Measurements from ENCODE around the gene INSL3.
A peak's percentile ranks its signal among the peaks of the same experiment; 100 is the strongest.
"Not testable (repeated sequence)": the region's sequence is repeated elsewhere in the genome, so short reads cannot be mapped to it uniquely, and the experiment has no call there.

Gene INSL3

DNA sequence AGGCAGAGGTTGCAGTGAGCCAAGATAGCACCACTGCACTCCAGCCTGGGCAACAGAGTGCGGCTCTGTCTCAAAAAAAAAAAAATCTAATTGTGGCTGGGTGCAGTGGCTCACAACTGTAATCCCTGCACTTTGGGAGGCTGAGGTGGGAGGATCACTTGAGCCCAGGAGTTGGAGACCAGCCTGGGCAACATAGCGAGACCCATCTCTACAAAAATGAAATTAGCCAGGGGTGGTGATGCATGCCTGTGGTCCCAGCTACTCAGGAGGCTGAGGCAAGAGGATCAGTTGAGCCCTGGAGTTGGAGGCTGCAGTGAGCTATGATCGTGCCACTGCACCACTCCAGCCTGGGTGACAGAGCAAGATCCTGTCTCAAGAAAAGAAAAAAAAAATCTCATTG lies 22.7 kb downstream of the INSL3 start:
- H3K9me3 ChIP-seq (ENCODE audit: control insufficient read depth in 5 of 5, low read length in 5 of 5); H3K27ac ChIP-seq (ENCODE audit: low read depth, low read length); H3K4me3 ChIP-seq (ENCODE audit: low read depth in 1 of 5, low read length in 5 of 5); H3K9ac ChIP-seq (ENCODE audit: low read length in 5 of 5); H3K4me1 ChIP-seq (ENCODE audit: control insufficient read depth in 5 of 5, insufficient read depth in 5 of 5, low read length in 5 of 5); H3K36me3 ChIP-seq (ENCODE audit: control insufficient read depth in 5 of 5, insufficient read depth in 5 of 5, low read length in 5 of 5): not testable (repeated sequence)
- peaks cover 20 to 39% (median 36%) of the 10 kb centered on the region in 5 donors for H3K27me3 ChIP-seq (ENCODE audit: control insufficient read depth in 5 of 5, insufficient read depth in 4 of 5, low read length in 5 of 5)

GRCh38 chr19:17797424-17798201 lies 23.7 kb downstream of the INSL3 start:
- Histone ChIP-seq H3K27ac (ENCODE audit: low read depth, low read length) (no peak overlapping the region), H3K4me1 (ENCODE audit: control insufficient read depth in 5 of 5, insufficient read depth in 5 of 5, low read length in 5 of 5) (peaks cover 0 to 8% (median 3%) of the 10 kb centered on the region in 5 donors), H3K9me3 (ENCODE audit: control insufficient read depth in 5 of 5, low read length in 5 of 5) (no peaks in the 10 kb centered on the region), H3K27me3 (ENCODE audit: control insufficient read depth in 5 of 5, insufficient read depth in 4 of 5, low read length in 5 of 5) (peaks cover 21 to 43% (median 40%) of the 10 kb centered on the region in 5 donors), H3K36me3 (ENCODE audit: control insufficient read depth in 5 of 5, insufficient read depth in 5 of 5, low read length in 5 of 5) (no peaks in the 10 kb centered on the region), H3K9ac (ENCODE audit: low read length in 5 of 5) (no peak overlapping the region), H3K4me3 (ENCODE audit: low read depth in 1 of 5, low read length in 5 of 5) (no peak overlapping the region)

DNA sequence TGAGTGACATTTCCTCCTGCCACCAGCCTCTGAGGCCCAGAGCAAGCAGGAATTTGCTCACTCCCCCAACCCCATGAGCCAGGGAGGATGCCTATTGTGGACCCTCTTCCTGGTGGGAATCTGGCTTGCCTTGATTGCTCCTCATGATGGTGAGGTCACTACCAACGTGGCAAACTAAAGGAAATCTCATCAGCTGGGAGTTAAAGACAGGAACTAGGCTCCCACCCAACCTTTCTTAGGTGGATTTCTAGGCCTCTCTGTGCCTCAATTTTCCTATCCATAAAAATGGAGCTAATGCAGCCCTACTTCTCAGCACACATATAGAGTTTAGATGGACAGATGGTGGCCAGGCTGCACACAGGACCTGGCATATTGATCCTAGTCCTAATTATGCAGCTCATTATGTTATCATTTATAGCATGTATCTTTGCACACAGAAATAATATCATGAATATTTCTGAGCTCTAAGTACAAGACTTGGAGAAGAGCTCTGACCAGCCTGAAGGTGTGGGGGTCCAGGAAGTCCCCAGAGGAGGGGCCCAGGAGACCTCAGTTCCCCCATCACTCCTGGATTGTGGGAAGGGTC lies 24.4 kb downstream of the INSL3 start:
- Histone ChIP-seq H3K9ac (ENCODE audit: low read length in 5 of 5) (no peak overlapping the region), H3K36me3 (ENCODE audit: control insufficient read depth in 5 of 5, insufficient read depth in 5 of 5, low read length in 5 of 5) (no peaks in the 10 kb centered on the region), H3K27ac (ENCODE audit: low read depth, low read length) (no peak overlapping the region), H3K4me3 (ENCODE audit: low read depth in 1 of 5, low read length in 5 of 5) (no peak overlapping the region), H3K4me1 (ENCODE audit: control insufficient read depth in 5 of 5, insufficient read depth in 5 of 5, low read length in 5 of 5) (peaks cover 0 to 8% (median 3%) of the 10 kb centered on the region in 5 donors), H3K27me3 (ENCODE audit: control insufficient read depth in 5 of 5, insufficient read depth in 4 of 5, low read length in 5 of 5) (peaks cover 21 to 40% (median 37%) of the 10 kb centered on the region in 5 donors), H3K9me3 (ENCODE audit: control insufficient read depth in 5 of 5, low read length in 5 of 5) (no peaks in the 10 kb centered on the region)

- Histone ChIP-seq H3K9ac (ENCODE audit: low read length in 5 of 5) (peak overlapping the region in 1 of 5 donors; percentile 8), H3K36me3 (ENCODE audit: control insufficient read depth in 5 of 5, insufficient read depth in 5 of 5, low read length in 5 of 5) (no peaks in the 10 kb centered on the region), H3K4me3 (ENCODE audit: low read depth in 1 of 5, low read length in 5 of 5) (no peak overlapping the region), H3K27me3 (ENCODE audit: control insufficient read depth in 5 of 5, insufficient read depth in 4 of 5, low read length in 5 of 5) (peaks cover 21 to 40% (median 37%) of the 10 kb centered on the region in 5 donors), H3K9me3 (ENCODE audit: control insufficient read depth in 5 of 5, low read length in 5 of 5) (no peaks in the 10 kb centered on the region), H3K27ac (ENCODE audit: low read depth, low read length) (no peak overlapping the region), H3K4me1 (ENCODE audit: control insufficient read depth in 5 of 5, insufficient read depth in 5 of 5, low read length in 5 of 5) (peaks cover 0 to 8% (median 3%) of the 10 kb centered on the region in 5 donors)
Observed at GRCh38 chr19:17796013-17796837, 25.1 kb downstream of the INSL3 start.

DNA sequence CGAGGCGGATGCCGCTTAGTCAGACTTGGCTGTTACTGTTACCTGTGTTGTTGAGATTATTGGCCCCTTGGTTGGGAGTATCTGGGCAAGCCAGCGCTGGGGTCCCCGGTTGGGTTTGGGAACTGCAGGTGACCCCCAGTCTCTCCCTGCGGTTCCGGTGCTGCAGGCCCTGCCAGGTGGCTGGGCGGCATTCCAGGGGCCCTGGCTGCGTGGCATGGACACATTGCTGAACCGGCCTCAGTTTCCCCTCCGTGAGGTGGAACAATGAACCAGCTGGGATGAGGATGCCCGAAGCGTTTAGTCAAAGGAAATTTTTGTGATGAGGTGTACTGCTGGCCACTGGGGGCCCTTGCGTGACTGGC lies 25.8 kb downstream of the INSL3 start:
- Histone ChIP-seq H3K27ac (ENCODE audit: low read depth, low read length) (no peak overlapping the region), H3K9ac (ENCODE audit: low read length in 5 of 5) (no peak overlapping the region), H3K36me3 (ENCODE audit: control insufficient read depth in 5 of 5, insufficient read depth in 5 of 5, low read length in 5 of 5) (no peaks in the 10 kb centered on the region), H3K9me3 (ENCODE audit: control insufficient read depth in 5 of 5, low read length in 5 of 5) (no peaks in the 10 kb centered on the region), H3K4me1 (ENCODE audit: control insufficient read depth in 5 of 5, insufficient read depth in 5 of 5, low read length in 5 of 5) (peaks cover 0 to 8% (median 3%) of the 10 kb centered on the region in 5 donors), H3K4me3 (ENCODE audit: low read depth in 1 of 5, low read length in 5 of 5) (no peak overlapping the region), H3K27me3 (ENCODE audit: control insufficient read depth in 5 of 5, insufficient read depth in 4 of 5, low read length in 5 of 5) (peaks cover 21 to 40% (median 37%) of the 10 kb centered on the region in 5 donors)

DNA sequence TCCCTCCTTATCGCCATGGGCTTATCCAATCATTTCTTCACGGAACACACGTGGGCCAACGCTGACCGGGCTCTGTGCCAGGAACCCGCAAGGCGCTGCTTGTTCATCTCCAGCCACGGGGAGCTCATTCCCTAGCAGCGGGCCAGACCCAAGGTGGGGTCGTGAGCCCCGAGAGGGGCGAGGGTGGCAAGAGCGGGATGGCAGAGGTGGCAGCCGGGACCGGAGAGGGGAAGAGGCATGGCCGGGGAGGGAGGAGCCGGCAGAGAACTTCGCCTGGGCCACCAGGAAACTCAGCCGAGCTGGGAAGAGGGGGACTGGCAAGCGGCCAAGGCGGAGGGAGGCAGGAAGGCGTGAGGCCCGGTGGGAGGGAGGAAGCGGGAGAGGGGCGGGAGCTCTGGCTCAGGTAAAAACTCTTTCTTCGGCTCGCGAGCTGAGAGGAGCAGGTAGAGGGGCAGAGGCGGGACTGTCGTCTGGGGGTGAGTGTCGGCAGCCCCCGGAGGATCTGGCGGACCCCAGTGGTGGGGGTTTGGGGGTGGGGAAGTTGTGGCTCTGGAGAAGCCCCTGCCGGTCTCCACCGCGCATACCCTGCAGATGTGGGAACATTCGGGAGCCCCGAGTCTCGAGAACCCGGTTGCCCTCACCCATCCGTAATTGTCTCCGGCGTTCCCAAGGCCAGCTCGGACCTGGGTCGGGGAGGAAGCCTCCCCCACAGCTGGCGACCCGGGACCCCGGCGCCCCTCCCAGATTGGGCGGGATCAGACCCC lies 26.4 kb downstream of the INSL3 start, which contains the start of gene B3GNT3:
Gene B3GNT3, plus strand, starts transcription at position 408 of the 764 bp plus-strand sequence. CDS start 12,670 bp downstream, outside the sequence.
- Histone ChIP-seq H3K4me1 (ENCODE audit: control insufficient read depth in 5 of 5, insufficient read depth in 5 of 5, low read length in 5 of 5) (peaks cover 0 to 8% (median 3%) of the 10 kb centered on the region in 5 donors), H3K36me3 (ENCODE audit: control insufficient read depth in 5 of 5, insufficient read depth in 5 of 5, low read length in 5 of 5) (no peaks in the 10 kb centered on the region), H3K9ac (ENCODE audit: low read length in 5 of 5) (peak within 1 kb of the TSS in 1 of 5 donors; percentile 28), H3K9me3 (ENCODE audit: control insufficient read depth in 5 of 5, low read length in 5 of 5) (no peaks in the 10 kb centered on the region), H3K4me3 (ENCODE audit: low read depth in 1 of 5, low read length in 5 of 5) (peak within 1 kb of the TSS in 1 of 5 donors; percentile 19), H3K27me3 (ENCODE audit: control insufficient read depth in 5 of 5, insufficient read depth in 4 of 5, low read length in 5 of 5) (peaks cover 21 to 40% (median 37%) of the 10 kb centered on the region in 5 donors), H3K27ac (ENCODE audit: low read depth, low read length) (no peak within 1 kb of the TSS)

DNA sequence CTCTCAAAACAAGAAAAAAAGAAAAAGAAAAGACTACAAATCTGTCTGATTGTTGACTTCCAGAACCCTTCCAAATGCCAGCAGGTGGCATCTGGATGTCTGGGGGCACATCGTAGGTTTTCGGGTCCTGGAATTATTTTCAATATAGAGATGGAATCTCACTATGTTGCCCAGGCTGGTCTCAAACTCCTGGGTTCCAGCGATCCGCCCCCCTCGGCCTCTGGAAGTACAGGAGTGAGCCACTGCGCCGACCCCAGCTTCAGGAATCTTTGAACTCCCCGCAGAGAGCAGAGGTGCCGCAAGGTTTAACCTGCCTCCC lies 26.9 kb downstream of the INSL3 start:
- Histone ChIP-seq H3K9me3 (ENCODE audit: control insufficient read depth in 5 of 5, low read length in 5 of 5) (no peaks in the 10 kb centered on the region), H3K4me3 (ENCODE audit: low read depth in 1 of 5, low read length in 5 of 5) (no peak overlapping the region), H3K27ac (ENCODE audit: low read depth, low read length) (no peak overlapping the region), H3K9ac (ENCODE audit: low read length in 5 of 5) (peak overlapping the region in 1 of 5 donors; percentile 28), H3K27me3 (ENCODE audit: control insufficient read depth in 5 of 5, insufficient read depth in 4 of 5, low read length in 5 of 5) (peaks cover 17 to 40% (median 32%) of the 10 kb centered on the region in 5 donors), H3K36me3 (ENCODE audit: control insufficient read depth in 5 of 5, insufficient read depth in 5 of 5, low read length in 5 of 5) (no peaks in the 10 kb centered on the region), H3K4me1 (ENCODE audit: control insufficient read depth in 5 of 5, insufficient read depth in 5 of 5, low read length in 5 of 5) (peaks cover 0 to 8% (median 3%) of the 10 kb centered on the region in 5 donors)

DNA sequence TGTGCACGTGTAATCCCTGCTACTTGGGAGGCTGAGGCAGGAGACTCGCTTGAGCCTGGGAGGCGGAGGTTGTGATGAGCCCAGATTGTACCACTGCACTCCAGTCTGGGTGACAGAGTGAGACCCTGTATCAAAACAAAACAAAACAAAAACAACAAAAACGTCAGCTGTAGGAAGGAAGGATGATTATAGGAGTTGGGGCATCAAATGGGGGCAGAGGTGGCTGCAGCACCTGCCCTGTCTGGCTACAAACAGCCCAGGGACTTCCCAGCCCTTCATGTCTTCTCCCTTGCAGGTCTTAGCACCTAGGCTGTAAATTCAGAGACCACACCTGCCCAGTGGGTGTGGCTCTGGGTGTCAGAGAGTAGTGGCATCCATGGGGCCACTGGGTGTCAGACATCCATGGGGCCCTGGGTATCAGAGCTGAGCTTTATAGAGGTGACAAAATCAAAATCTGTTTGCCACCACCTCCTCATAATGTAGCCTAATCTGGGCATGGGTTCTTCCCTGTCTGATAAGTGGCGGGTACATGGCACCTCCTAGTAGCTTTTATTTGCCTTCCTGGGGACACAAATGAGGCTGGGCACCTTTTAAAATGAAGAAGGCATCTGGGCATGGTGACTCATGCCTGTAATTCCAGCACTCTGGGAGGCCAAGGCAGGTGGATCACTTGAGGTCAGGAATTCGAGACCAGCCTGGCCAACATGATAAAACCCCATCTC lies 31.1 kb downstream of the INSL3 start:
- H3K27me3 ChIP-seq (ENCODE audit: control insufficient read depth in 5 of 5, insufficient read depth in 4 of 5, low read length in 5 of 5): peaks cover 14 to 25% (median 19%) of the 10 kb centered on the region in 5 donors
- H3K4me3 ChIP-seq (ENCODE audit: low read depth in 1 of 5, low read length in 5 of 5): no peak overlapping the region
- peaks cover 0 to 4% (median 0%) of the 10 kb centered on the region in 5 donors for H3K9me3 ChIP-seq (ENCODE audit: control insufficient read depth in 5 of 5, low read length in 5 of 5)
- no peaks in the 10 kb centered on the region for H3K36me3 ChIP-seq (ENCODE audit: control insufficient read depth in 5 of 5, insufficient read depth in 5 of 5, low read length in 5 of 5)
- H3K27ac ChIP-seq (ENCODE audit: low read depth, low read length): no peak overlapping the region
- no peak overlapping the region for H3K9ac ChIP-seq (ENCODE audit: low read length in 5 of 5)
- H3K4me1 ChIP-seq (ENCODE audit: control insufficient read depth in 5 of 5, insufficient read depth in 5 of 5, low read length in 5 of 5): peaks cover 0 to 8% (median 3%) of the 10 kb centered on the region in 5 donors

DNA sequence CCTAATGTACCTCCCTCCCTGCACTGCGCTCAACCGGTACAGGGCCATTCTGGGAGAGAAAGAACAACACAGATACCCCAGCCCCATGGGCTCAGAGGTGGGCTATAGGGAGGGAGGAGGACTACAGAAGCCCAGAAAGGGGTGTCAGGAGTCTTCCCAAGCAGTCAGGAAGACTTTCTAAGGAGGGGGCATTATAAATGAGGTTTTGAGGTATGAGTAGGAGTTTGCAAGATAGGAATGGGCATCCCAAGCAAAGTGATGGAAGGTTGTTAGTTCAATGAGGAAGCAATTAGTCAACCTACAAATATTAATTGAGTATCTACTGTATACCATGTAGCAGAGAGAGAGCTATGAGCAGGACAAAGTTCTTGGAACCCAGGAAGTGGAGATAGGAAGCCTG lies 32.7 kb downstream of the INSL3 start:
- Histone ChIP-seq H3K9ac (ENCODE audit: low read length in 5 of 5) (no peak overlapping the region), H3K4me1 (ENCODE audit: control insufficient read depth in 5 of 5, insufficient read depth in 5 of 5, low read length in 5 of 5) (peaks cover 1 to 6% (median 4%) of the 10 kb centered on the region in 5 donors), H3K9me3 (ENCODE audit: control insufficient read depth in 5 of 5, low read length in 5 of 5) (peaks cover 0 to 4% (median 0%) of the 10 kb centered on the region in 5 donors), H3K27me3 (ENCODE audit: control insufficient read depth in 5 of 5, insufficient read depth in 4 of 5, low read length in 5 of 5) (peaks cover under 1 to 9% (median 3%) of the 10 kb centered on the region in 5 donors), H3K36me3 (ENCODE audit: control insufficient read depth in 5 of 5, insufficient read depth in 5 of 5, low read length in 5 of 5) (no peaks in the 10 kb centered on the region), H3K4me3 (ENCODE audit: low read depth in 1 of 5, low read length in 5 of 5) (no peak overlapping the region), H3K27ac (ENCODE audit: low read depth, low read length) (no peak overlapping the region)
